Rectal smooth muscle tissue (tissue), 1 donor: ENCODE measurements around the gene MECP2.

Experiments
- H3K27ac ChIP-seq: one replicate; pipeline ENCODE4 v1.7.0; 2013; ENCODE audit warnings: low read depth, low read length, inconsistent platforms
- H3K27me3 ChIP-seq: one replicate; pipeline ENCODE4 v1.7.0; 2013; ENCODE audit warnings: low read length; ENCODE audit not compliant: control insufficient read depth, insufficient read depth
- H3K36me3 ChIP-seq: one replicate; pipeline ENCODE4 v1.7.0; 2013; ENCODE audit warnings: low read length; ENCODE audit not compliant: control insufficient read depth, insufficient read depth
- H3K4me1 ChIP-seq: one replicate; pipeline ENCODE4 v1.7.0; 2013; ENCODE audit warnings: low read length; ENCODE audit not compliant: control insufficient read depth, insufficient read depth
- H3K4me3 ChIP-seq: one replicate; pipeline ENCODE4 v1.7.0; 2013; ENCODE audit warnings: low read length
- H3K9ac ChIP-seq: one replicate; pipeline ENCODE4 v1.7.0; 2013; ENCODE audit warnings: low read length

The MECP2 gene

DNA sequence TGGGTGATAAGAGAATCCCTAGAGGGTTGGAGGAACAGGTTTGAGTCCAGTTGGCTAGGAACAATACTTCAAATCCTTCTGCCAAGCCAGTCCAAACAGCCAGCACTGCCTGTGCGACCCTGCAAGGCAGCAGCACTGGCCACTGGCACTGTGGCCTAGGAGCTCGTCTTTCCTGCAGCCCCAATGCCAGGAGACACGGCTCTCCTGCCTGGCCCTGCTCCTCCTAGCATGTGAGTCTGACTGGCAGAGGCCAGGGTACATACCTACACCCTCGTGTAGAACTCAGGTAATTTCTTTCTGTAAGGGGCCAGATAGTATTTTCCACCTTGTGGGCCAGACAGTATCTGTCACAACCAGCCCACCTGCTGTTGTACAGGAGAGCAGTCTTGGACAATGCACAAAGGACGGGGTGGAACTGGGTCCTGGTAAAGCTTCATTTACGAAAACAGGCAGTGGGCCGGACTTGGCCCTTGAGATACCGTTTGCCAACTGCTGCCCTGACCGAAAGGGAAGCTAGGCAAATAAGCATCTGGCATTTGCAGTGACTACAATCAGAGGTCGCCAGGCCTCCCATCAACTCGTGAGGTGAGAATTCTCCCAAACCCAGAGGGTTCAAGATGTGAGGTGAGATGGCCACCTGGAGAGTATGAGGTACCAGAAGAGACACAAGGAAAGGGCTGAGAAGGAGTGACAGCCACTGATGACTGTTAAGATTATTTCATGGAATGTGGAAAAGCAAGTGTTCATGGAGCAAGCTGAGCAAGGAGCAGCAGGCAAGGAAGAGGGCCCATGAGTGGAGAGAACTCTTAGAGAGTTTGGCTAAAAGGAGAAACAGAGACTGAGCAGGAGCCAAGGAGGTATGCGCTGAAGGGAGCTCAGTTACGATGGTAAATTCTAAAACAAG is 48.1 kb downstream of the MECP2 start:
- Histone ChIP-seq H3K27me3 (peaks cover 6% of the 10 kb centered on the region), H3K4me3 (no peak overlapping the region), H3K27ac (peak overlapping the region; percentile 65), H3K9ac (no peak overlapping the region), H3K4me1 (peaks cover 28% of the 10 kb centered on the region), H3K36me3 (no peaks in the 10 kb centered on the region)

DNA sequence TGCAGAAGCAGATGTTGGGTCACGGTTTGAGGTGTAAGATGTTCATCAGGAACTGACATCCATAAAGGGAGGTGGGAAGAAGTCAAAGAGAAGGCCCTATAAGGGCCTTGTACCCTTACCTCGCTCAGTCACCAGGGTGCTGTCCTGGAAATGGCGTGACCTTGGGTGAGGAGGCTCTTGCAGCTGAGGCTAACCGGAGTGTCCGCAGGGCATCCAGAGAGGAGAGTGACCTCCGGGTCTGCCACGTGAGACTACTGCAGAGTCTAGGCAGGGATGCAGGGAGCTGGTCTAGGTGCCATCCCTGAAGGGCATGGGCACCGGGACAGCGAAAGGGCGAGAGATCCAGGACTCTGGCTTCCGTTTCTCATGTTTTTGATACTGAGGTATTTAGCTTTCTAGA is 49.1 kb downstream of the MECP2 start:
- peaks cover 6% of the 10 kb centered on the region for H3K27me3 ChIP-seq
- no peak overlapping the region for H3K4me3 ChIP-seq
- H3K4me1 ChIP-seq, result peaks cover 28% of the 10 kb centered on the region
- no peak overlapping the region for H3K9ac ChIP-seq
- no peak overlapping the region for H3K27ac ChIP-seq
- H3K36me3 ChIP-seq, result no peaks in the 10 kb centered on the region

DNA sequence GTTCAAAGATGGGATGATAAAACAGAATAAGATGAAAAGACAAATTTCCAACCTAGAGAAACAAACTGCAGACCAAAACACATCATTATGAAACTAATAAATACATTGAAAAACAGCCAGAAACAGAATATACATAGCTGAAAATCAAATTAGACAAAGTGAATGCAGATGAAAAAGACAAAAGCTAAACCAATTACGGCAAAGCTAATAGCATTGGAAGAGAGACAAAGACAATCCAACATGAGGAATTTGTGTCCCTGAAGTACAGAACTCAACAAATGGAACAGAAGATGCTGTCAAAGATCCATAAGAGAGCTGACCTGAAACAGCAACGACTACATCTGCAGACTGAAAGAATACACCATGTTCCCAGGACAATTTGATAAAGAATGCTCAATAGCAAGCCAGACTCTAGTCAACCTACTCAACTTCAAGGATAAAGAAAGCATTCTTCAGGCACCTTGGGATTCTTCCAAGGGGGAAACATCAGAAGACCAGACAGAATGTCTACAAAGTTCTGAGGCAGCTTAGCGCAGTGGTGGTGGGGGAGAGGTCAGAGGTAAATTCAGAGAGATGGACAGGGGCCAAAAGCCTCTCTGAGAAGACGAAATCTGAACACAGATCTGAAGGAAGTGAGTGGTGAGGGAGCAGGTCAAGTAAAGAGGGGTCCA is 50.4 kb downstream of the MECP2 start:
- H3K4me1 ChIP-seq, result peaks cover 30% of the 10 kb centered on the region
- H3K27ac ChIP-seq, result peak overlapping the region; percentile 75
- no peaks in the 10 kb centered on the region for H3K36me3 ChIP-seq
- no peak overlapping the region for H3K9ac ChIP-seq
- peaks cover 6% of the 10 kb centered on the region for H3K27me3 ChIP-seq
- H3K4me3 ChIP-seq, result no peak overlapping the region

DNA sequence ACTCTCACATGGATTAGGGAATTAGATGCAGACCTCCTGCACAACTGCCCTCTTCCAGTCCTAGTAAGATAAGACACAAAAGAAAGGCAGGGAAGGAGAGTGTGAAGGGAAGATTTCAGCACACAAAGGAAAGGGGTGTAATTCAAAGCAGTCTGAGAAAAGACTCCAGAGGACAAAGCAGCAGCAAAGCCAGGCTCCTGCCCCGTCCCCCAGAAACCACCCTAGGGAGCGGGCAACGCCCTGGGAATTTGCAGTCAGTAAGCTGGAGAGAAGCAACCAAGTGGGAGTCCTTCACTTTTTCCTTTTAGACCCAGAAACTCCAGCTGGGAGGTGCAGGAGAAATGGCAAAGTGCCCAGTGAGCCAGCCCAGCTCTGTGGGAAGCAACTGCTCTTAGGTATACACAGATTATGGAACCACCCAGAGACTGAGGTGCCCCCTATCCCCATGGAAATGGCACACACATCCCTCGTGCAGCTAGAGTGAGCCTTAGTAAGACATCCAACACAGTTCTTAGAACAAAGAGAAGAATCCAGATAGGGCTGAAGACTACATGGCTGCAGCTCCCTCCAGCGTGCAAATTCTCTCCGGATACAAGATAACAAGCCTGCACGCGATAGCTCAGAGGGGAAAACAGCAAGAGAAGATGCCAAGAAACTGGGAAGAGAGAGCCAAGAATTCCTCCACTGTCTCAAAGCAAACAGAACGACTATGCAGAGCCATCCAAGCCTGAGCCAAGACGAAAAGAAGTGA is 51.3 kb downstream of the MECP2 start:
- peak overlapping the region; percentile 8 for H3K4me3 ChIP-seq
- H3K4me1 ChIP-seq, result peaks cover 37% of the 10 kb centered on the region
- peaks cover 6% of the 10 kb centered on the region for H3K27me3 ChIP-seq
- H3K9ac ChIP-seq, result no peak overlapping the region
- H3K27ac ChIP-seq, result peak overlapping the region; percentile 75
- H3K36me3 ChIP-seq, result no peaks in the 10 kb centered on the region

DNA sequence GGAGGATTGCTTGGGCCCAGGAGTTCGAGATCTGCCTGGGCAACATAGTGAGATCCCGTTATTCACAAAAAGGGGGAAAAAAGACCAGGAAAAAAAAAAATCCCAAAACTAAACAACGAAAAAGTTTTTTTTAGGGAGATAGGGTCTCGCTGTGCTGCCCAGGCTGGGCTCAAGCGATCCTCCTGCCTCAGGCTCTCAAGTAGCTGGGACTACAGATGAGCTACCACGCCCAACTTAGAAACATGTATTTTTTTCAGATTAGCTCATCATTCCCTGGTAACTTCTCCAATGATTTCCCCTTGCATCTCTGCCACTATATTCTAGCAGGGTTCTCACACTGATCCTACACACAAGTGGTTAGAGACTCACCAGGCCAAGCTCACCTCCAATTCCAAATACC is 53.4 kb downstream of the MECP2 start:
- Histone ChIP-seq H3K27ac (peak overlapping the region; percentile 68), H3K4me3 (no peak overlapping the region), H3K36me3 (no peaks in the 10 kb centered on the region), H3K9ac (no peak overlapping the region), H3K4me1 (peaks cover 22% of the 10 kb centered on the region), H3K27me3 (peaks cover under 1% of the 10 kb centered on the region)

DNA sequence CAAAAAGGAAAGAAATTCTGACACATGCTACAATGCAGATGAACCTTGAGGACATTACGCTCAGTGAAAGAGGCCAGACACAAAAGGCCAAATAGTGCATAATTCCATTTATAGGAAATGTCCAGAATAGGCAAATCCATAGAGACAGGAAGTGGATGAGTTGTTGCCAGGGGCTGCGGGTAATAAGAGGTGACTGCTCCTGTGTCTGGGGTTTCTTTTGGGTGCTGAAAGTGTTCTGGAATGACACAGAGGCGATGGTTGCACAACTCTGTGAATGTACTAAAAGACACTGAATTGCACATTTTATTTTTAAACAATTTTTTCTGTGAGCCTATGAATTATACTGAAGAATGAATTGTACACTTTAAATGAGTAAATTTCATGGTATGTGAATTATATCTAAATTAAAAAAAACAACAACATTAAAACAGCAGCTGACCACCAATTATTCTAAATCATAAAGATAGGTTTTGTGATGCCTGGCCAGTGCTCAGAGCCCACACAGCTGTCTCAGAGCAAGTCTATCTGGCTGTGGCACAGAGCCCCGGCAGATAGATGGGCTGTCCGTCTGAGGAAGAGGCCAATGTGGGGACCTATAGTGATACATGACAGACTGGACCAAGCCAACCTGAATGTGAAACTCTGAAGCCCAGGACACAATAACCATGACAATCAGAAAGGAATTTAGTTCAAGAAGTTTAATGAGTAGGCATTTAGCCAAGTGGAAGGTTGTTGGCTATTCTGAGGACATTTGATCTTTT is 54.3 kb downstream of the MECP2 start:
- H3K27me3 ChIP-seq, result no peaks in the 10 kb centered on the region
- H3K27ac ChIP-seq, result peak overlapping the region; percentile 16
- H3K9ac ChIP-seq, result no peak overlapping the region
- H3K4me3 ChIP-seq, result no peak overlapping the region
- H3K36me3 ChIP-seq, result no peaks in the 10 kb centered on the region
- peaks cover 22% of the 10 kb centered on the region for H3K4me1 ChIP-seq

DNA sequence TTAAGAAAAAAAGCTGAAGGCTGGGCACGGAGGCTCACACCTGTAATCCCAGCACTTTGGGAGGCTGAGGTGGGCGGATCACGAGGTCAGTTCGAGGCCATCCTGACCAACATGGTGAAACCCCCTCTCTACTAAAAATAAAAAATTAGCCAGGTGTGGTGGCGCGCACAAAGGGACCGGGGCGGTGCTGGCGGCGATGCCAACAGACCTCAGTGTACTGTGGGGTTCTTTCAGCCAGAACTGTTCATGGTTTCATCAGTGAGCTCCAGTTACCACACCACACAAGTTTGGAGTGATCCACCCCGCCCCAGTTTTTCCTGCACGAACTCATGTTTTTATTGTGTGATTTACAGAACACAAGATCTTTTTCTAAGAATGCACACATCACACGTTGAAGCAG is 56.7 kb downstream of the MECP2 start:
- H3K9ac ChIP-seq, result no peak overlapping the region
- H3K4me3 ChIP-seq, result no peak overlapping the region
- no peaks in the 10 kb centered on the region for H3K27me3 ChIP-seq
- peaks cover 13% of the 10 kb centered on the region for H3K4me1 ChIP-seq
- no peak overlapping the region for H3K27ac ChIP-seq
- H3K36me3 ChIP-seq, result no peaks in the 10 kb centered on the region

DNA sequence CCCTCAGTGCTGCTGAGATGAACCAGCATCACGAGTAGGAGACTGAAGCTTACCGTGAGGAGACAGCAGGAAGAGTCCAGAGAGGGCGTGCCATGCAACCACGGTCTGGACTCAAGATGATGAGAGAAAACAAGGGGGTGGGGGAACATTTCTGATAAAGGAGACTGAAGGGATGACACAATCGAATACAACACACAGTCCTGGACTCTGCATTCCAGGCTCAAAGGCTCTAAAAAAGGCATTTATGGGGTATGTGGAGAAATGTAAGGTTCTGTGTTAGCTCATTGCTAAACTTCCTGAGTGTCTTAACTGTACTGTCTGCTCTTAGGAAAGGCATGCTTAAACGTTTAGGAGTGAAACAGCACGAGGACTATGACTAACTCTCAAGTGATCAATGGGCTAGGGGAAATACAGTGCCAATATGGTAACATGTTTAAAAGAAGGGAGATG is 57.2 kb downstream of the MECP2 start:
- H3K4me1 ChIP-seq, result peaks cover 13% of the 10 kb centered on the region
- H3K27ac ChIP-seq, result no peak overlapping the region
- H3K27me3 ChIP-seq, result no peaks in the 10 kb centered on the region
- no peak overlapping the region for H3K9ac ChIP-seq
- H3K36me3 ChIP-seq, result no peaks in the 10 kb centered on the region
- no peak overlapping the region for H3K4me3 ChIP-seq

DNA sequence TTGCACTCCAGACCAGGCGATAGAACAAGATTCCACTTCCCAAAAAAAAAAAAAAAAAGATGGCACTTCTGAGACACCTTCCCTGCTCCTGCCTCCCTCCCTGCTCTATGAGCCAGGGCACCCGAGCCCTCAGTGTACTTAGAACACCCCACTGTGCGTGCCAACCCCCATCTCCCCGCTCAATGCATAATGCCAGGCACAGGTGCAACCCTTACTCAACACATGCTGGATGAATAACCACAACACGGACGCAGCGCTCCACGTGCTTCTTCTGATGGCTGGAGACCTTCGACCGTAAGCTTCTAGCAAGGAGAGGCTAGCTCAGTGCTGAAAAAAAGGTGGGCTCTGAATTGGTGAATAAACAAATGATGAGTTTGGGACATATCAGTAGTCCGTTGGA is 57.9 kb downstream of the MECP2 start:
- Histone ChIP-seq H3K27me3 (no peaks in the 10 kb centered on the region), H3K36me3 (no peaks in the 10 kb centered on the region), H3K27ac (no peak overlapping the region), H3K4me3 (no peak overlapping the region), H3K4me1 (peaks cover 9% of the 10 kb centered on the region), H3K9ac (no peak overlapping the region)

DNA sequence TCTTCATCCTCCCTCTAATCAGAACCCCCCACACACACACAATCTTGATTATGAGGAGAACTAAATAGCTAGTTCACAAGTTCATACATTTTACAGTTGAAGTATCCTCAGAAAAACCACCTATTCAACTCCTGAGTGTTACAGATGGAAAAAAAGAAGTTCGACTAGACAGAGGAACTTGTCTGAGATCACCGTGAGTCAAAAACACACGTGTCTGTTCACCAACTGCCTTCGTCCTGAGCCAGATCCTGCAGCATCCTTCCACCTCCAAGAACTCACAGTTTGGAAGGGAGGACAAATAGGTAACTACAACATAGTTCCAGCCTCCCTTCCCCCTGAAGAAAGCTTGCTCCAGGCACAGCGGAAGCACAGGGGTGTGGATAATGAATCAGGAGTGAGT is 58.9 kb downstream of the MECP2 start:
- H3K9ac ChIP-seq, result no peak overlapping the region
- peaks cover 3% of the 10 kb centered on the region for H3K27me3 ChIP-seq
- peaks cover 2% of the 10 kb centered on the region for H3K36me3 ChIP-seq
- peaks cover 9% of the 10 kb centered on the region for H3K4me1 ChIP-seq
- H3K27ac ChIP-seq, result no peak overlapping the region
- H3K4me3 ChIP-seq, result no peak overlapping the region

DNA sequence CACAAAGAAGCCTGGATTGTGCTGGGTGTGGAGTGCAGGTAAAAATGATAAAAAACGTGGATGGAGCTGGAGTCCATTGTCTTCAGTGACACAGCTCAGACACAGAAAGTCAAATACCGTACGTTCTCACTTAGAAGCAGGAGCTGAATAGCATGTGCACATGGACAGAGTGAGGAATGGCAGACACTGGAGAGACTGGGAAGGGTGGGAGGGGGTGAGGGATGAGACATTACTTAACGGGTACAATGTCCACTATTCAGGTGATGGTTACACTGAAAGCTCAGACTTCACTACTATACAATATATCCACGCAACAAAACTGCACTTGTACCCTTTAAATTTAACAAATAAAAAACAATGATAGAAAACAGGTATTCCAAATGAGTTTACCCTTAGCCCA is 59.8 kb downstream of the MECP2 start:
- peaks cover 3% of the 10 kb centered on the region for H3K36me3 ChIP-seq
- no peak overlapping the region for H3K27ac ChIP-seq
- peaks cover 9% of the 10 kb centered on the region for H3K4me1 ChIP-seq
- no peak overlapping the region for H3K4me3 ChIP-seq
- H3K27me3 ChIP-seq, result peaks cover 4% of the 10 kb centered on the region
- H3K9ac ChIP-seq, result no peak overlapping the region

DNA sequence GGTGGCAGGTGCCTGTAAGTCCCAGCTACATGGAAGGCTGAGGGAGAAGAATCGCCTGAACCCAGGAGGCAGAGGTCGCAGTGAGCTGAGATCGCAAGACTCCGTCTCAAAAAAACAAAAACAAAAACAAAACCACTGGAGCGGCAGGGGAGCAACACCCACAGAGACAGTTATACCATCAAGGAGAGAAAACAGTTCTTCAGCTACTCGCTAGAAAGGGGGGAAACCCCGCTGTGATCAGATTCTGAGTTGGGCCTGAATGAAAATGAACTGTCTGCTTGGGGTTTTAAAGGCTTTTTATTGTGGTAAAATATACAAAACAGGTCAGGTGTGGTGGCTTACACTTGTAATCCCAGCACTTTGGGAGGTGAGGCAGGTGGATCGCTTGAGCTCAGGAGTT is 61.0 kb downstream of the MECP2 start:
- peaks cover 2% of the 10 kb centered on the region for H3K4me1 ChIP-seq
- H3K36me3 ChIP-seq, result peaks cover 3% of the 10 kb centered on the region
- peaks cover 4% of the 10 kb centered on the region for H3K27me3 ChIP-seq
- H3K27ac ChIP-seq, result no peak overlapping the region
- H3K9ac ChIP-seq, result no peak overlapping the region
- H3K4me3 ChIP-seq, result no peak overlapping the region
